HEK293T (cell line): Measurements from ENCODE around the gene CLHC1.

Source experiments
- BHLHE40 ChIP-seq: fragments of 450-650 bp; IDR thresholded peaks from 2 replicates; pipeline ENCODE4 v1.6.1; 2016; ENCODE audit warnings: mild to moderate bottlenecking, moderate library complexity, borderline replicate concordance
- ELF4 ChIP-seq: fragments of 450-650 bp; IDR thresholded peaks from 2 replicates; pipeline ENCODE4 v1.6.1; 2017; ENCODE audit warnings: antibody characterized with exemption
- FOXA1 ChIP-seq: fragments of 450-650 bp; IDR thresholded peaks from 2 replicates; pipeline ENCODE4 v1.6.1; 2016; ENCODE audit warnings: mild to moderate bottlenecking
- LEF1 ChIP-seq: fragments of 450-650 bp; IDR thresholded peaks from 2 replicates; pipeline ENCODE4 v1.6.1; 2017; ENCODE audit warnings: mild to moderate bottlenecking, borderline replicate concordance
- SUZ12 ChIP-seq: fragments of 450-650 bp; IDR thresholded peaks from 2 replicates; pipeline ENCODE4 v1.6.1; 2016; ENCODE audit warnings: mild to moderate bottlenecking
- TARDBP ChIP-seq: fragments of 450-650 bp; IDR thresholded peaks from 2 replicates; pipeline ENCODE4 v1.6.1; 2016

DNA sequence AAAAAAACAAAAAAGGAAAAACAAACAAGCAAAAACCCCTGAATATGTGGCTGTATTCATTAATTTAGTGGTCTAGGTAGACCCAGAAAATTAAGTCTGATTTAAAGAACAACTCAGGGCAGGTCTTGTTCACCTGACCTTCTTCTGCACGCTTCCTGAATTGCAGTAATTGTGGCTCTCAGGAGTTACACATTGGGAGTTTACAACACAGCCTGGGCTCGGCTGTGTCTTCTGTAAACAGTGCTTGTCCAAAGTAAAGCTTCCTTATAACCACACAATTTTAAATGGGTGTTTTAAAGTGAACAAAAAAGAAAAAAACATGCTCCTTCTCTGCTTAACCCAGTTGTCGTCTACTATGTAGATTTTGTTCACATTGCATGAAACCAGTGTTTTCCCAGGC is 45.2 kb upstream of the CLHC1 start:
- TF ChIP-seq TARDBP (no peak), LEF1 (no peak), SUZ12 (no peak), FOXA1 (no peak), BHLHE40 (no peak), ELF4 (no peak)
